ENCODE results near the gene KIAA0586.

GRCh38 chr14:58426670-58427280, 744 bp upstream of the KIAA0586 start:
- TF ChIP-seq CTCF (conservative IDR thresholded peaks at IDR 0.05; ENCODE audit: low read depth, low read length) (no peak), FOS (IDR thresholded peaks at IDR 0.05; ENCODE audit: low read depth, low read length) (no peak), RAD21 (IDR thresholded peaks at IDR 0.05; ENCODE audit: low read length) (no peak), CEBPB (IDR thresholded peaks at IDR 0.05; ENCODE audit: low read depth, low read length) (no peak), NFE2L2 (IDR thresholded peaks at IDR 0.05; ENCODE audit: low read depth, low read length) (no peak), POLR2A (IDR thresholded peaks at IDR 0.05; ENCODE audit: low read depth, low read length) (no peak), USF2 (IDR thresholded peaks at IDR 0.05; ENCODE audit: low read depth, low read length) (peak; percentile 82), ELK1 (IDR thresholded peaks at IDR 0.05; ENCODE audit: borderline replicate concordance, low read depth, low read length) (no peak)

Measured in IMR-90 (cell line).